Pancreas (tissue), 10 donors: ENCODE data around the gene OCEL1. TPM values are rescaled to one million over a fixed set of nuclear protein-coding genes. Genes with fewer than 3 reads are reported as not detected.

ENCODE experiments used
- ATAC-seq, 4 donors: fragments of 200-7000 bp; cut with Tn5 transposase; one replicate each; pipeline versions ENCODE4 v1.8.0 to v1.9.1; 2020; ENCODE audit warnings: mild to moderate bottlenecking in 4 of 4, moderate library complexity in 4 of 4
- DNase-seq, 6 donors: peaks; one replicate each; pipeline ENCODE4 v3.0.0-alpha.2; 2020
- FAIRE-seq: peaks from 2 replicates; lab custom pipeline; 2012; peaks lifted over from hg19 to GRCh38; lab: Jason Lieb, UNC
- H3K27ac ChIP-seq, 4 donors: fragments of 200-600 bp; sonication (generic); 1 replicate in 3 of 4; 2 replicates in 1 of 4; pipeline versions ENCODE4 v1.5.0 to v1.8.0; 2020
- H3K27me3 ChIP-seq, 4 donors: fragments of 200-600 bp; one replicate each; pipeline ENCODE4 v1.8.0; 2021
- H3K36me3 ChIP-seq, 3 donors: fragments of 200-600 bp; sonication (generic) in 1 of 3; one replicate each; pipeline versions ENCODE4 v1.5.0 to v1.8.0; 2020 to 2021
- H3K4me1 ChIP-seq, 3 donors: fragments of 200-600 bp; one replicate each; pipeline ENCODE4 v1.8.0; 2021
- H3K4me3 ChIP-seq, 4 donors: fragments of 200-600 bp; sonication (generic) in 2 of 4; one replicate each; pipeline versions ENCODE4 v1.5.0 to v1.8.0; 2020 to 2021
- H3K9me3 ChIP-seq, 4 donors: fragments of 200-600 bp; one replicate each; pipeline ENCODE4 v1.8.0; 2021
- WGBS, 2 donors: extraction: QIAGEN DNeasy Blood & Tissue Kit; methylation state at CpG; one replicate each; pipeline ENCODE4 v1.1.7; 2013; 5-methylcytosine and 5-hydroxymethylcytosine counted together
- intact Hi-C, 3 donors: fragments of 100-400 bp; cut with DNase I; formaldehyde crosslinking; loops; one replicate each; pipeline versions ENCODE4 v1.11.1 to v1.14.2; 2022
- polyA plus RNA-seq, 2 donors: library from polyadenylated mRNA; stranded (reverse); fragments of 200-250 nt; gene quantifications; one replicate each; pipeline ENCODE4 v1.2.3, GENCODE V29; 2013
- total RNA-seq, 6 donors: library from RNA; stranded (reverse); fragmentation: NEBNext Ultra II Directional in 4 of 6; extraction: Animal tissue kit (Norgen Biotek cat#: 25700) in 4 of 6; gene quantifications; one replicate each; pipeline versions ENCODE4 v1.2.1 to v1.2.4, GENCODE V29; 2021 to 2023
- TF ChIP-seq, protein P1 (sequence below), 4 donors: fragments of 200-600 bp; sonication (generic) in 3 of 4; IDR thresholded peaks; one replicate each; pipeline versions ENCODE4 v1.5.0 to v1.8.0; 2021; ENCODE audit warnings: antibody characterized with exemption in 4 of 4
- donor health status: healthy with polysubstance abuse.
- donor health status: DM: no; HTN: no; CAD: no; lungs with moderate emphysema.
- donor health status: DM: no; HTN: no; CAD: no.
- donor health status: control.
- donor health status: control.
- donor health status: Bipolar disorder and iron deficiency.
- donor health status: DM: yes; HTN: yes; CAD: no.
- donor health status: DM: no; HTN: no; CAD: no.
- donor health status: DM: no; HTN: no; CAD: no.
- donor health status: DM: yes; HTN: yes; CAD: no.

Gene OCEL1
- total and polyA plus RNA-seq, 8 donors = 13.4 to 28.4 (median 18.1) TPM

- Histone ChIP-seq H3K27me3 (no peaks in the 10 kb centered on the region), H3K27ac (no peak overlapping the region), H3K4me3 (no peak overlapping the region), H3K4me1 (no peaks in the 10 kb centered on the region), H3K9me3 (no peaks in the 10 kb centered on the region), H3K36me3 (no peaks in the 10 kb centered on the region)
- ATAC-seq = no peak
- TF ChIP-seq, protein P1, sequence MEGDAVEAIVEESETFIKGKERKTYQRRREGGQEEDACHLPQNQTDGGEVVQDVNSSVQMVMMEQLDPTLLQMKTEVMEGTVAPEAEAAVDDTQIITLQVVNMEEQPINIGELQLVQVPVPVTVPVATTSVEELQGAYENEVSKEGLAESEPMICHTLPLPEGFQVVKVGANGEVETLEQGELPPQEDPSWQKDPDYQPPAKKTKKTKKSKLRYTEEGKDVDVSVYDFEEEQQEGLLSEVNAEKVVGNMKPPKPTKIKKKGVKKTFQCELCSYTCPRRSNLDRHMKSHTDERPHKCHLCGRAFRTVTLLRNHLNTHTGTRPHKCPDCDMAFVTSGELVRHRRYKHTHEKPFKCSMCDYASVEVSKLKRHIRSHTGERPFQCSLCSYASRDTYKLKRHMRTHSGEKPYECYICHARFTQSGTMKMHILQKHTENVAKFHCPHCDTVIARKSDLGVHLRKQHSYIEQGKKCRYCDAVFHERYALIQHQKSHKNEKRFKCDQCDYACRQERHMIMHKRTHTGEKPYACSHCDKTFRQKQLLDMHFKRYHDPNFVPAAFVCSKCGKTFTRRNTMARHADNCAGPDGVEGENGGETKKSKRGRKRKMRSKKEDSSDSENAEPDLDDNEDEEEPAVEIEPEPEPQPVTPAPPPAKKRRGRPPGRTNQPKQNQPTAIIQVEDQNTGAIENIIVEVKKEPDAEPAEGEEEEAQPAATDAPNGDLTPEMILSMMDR (IDR thresholded peaks at IDR 0.05) = no peak
- no peak for DNase-seq
- no peak for FAIRE-seq
- WGBS, 2 donors = 85 to 88% methylated on average over 22 to 28 of the region's 28 CpGs
- intact Hi-C loops = loop anchor here in 1 of 3 donors (5.0 kb wide), 1 partner anchor 68 kb away; no protein-coding TSS in a partner anchor
Observed at GRCh38 chr19:17209126-17210036, 16.6 kb upstream of the OCEL1 start.

DNA sequence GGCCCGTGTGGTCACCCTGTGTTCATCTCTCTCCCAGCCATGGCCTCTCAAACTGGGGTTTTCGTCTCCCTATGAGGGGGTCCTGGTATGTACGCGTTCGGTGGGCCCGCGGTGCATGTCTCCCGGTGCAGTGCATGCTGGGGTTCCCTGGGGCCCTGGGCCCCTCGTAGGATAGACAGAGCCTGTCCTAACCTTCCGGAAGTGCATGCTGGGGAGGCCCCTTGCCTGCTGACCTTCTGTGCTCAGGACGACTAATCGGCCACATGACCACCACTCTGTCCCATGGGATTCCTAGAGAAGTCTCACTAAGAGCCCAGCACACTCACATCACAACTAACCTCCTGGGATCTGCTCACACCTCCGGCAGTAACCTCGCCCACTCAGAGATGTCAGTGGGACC is 15.7 kb upstream of the OCEL1 start:
- Histone ChIP-seq H3K27ac (no peak overlapping the region), H3K4me1 (no peaks in the 10 kb centered on the region), H3K4me3 (no peak overlapping the region), H3K36me3 (no peaks in the 10 kb centered on the region), H3K9me3 (no peaks in the 10 kb centered on the region), H3K27me3 (no peaks in the 10 kb centered on the region)
- DNase-seq = no peak
- TF ChIP-seq, protein P1 (IDR thresholded peaks at IDR 0.05) = no peak
- WGBS, 2 donors = 91 to 93% methylated on average over 14 of the region's 14 CpGs
- intact Hi-C loops = no loop called here
- no peak for FAIRE-seq
- no peak for ATAC-seq

DNA sequence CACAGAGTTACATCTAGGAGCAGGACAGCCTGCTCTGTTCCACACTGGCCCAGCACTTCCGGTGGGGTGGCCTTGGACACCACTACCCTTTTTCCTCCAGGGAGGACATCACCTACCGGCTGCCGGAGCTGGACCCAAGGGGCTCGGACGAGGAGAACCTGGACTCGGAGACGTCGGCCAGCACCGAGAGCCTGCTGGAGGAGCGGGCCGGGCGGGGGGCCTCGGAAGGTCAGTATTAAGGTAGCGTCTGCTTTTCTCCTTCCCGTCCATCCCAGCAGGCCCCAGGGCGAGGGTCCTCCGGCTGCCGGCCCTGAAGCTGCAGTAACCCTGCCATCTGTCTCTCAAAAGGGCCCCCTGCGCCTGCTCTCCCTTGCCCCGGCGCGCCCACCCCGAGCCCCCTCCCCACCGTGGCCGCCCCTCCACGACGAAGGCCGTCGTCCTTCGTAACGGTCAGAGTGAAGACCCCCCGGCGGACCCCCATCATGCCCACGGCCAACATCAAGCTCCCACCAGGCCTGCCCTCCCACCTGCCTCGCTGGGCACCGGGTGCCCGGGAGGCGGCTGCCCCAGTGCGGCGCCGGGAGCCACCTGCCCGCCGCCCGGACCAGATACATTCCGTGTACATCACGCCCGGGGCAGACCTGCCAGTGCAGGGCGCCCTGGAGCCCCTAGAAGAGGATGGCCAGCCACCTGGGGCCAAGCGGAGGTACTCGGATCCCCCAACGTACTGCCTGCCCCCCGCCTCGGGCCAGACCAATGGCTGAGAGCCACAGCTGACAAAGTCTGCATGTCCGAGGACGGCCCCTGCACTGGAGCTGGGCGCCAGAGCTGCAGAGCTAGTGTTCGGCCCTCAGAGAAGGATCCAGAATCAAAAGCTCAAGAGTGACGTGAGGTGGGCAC is 14.2 kb upstream of the OCEL1 start:
- Histone ChIP-seq H3K27ac (no peak overlapping the region), H3K4me1 (peaks cover 0 to 5% (median 4%) of the 10 kb centered on the region in 3 donors), H3K36me3 (no peaks in the 10 kb centered on the region), H3K9me3 (no peaks in the 10 kb centered on the region), H3K4me3 (no peak overlapping the region), H3K27me3 (no peaks in the 10 kb centered on the region)
- FAIRE-seq = no peak
- TF ChIP-seq, protein P1 (IDR thresholded peaks at IDR 0.05) = no peak
- no peak for ATAC-seq
- intact Hi-C loops = no loop called here
- WGBS, 2 donors = 91 to 93% methylated on average over 56 to 58 of the region's 58 CpGs
- DNase-seq = no peak

DNA sequence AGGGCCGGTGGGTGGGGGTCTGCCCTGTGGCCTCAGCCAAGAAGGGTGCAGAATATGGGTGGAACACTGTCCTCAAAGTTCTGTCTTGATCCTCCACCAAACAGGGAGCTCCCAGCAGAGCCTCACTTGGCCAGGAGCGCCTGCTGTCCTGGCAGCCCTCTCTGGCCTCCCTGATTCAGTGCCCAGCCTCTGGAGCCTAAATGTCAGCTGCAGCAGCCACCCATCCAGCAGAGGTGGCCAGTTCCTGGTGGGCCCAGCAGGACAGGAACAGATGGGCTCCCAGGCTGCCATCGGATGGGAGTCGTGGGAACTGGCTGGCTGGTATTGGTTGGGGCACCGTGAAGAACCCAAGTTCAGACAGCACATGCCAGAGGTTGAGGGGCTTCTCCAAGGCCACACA is 12.7 kb upstream of the OCEL1 start:
- no peak for FAIRE-seq
- H3K36me3 ChIP-seq = peaks cover 0 to 11% (median 0%) of the 10 kb centered on the region in 3 donors

More for the DNA sequence above, 12.7 kb upstream of the OCEL1 start:
- H3K9me3 ChIP-seq = no peaks in the 10 kb centered on the region
- WGBS, 2 donors = 76 to 83% methylated on average over 5 of the region's 5 CpGs
- intact Hi-C loops = no loop called here
- H3K27me3 ChIP-seq = no peaks in the 10 kb centered on the region
- peaks cover 0 to 5% (median 4%) of the 10 kb centered on the region in 3 donors for H3K4me1 ChIP-seq
- H3K27ac ChIP-seq = no peak overlapping the region
- no peak overlapping the region for H3K4me3 ChIP-seq
- DNase-seq (no peak), ATAC-seq (no peak)
- TF ChIP-seq, protein P1 (IDR thresholded peaks at IDR 0.05) = no peak
